Hepatocyte (in vitro differentiated cells): Measurements from ENCODE around the gene DCST1.

ENCODE experiments used
- CTCF ChIP-seq: fragments of 200-600 bp; sonication (generic); IDR thresholded peaks from 2 replicates; pipeline ENCODE4 v1.5.1; 2016; ENCODE audit warnings: antibody characterized with exemption, mild to moderate bottlenecking; ENCODE audit not compliant: poor library complexity
- EZH2 ChIP-seq: fragments of 200-600 bp; sonication (generic); IDR thresholded peaks from 2 replicates; pipeline ENCODE4 v1.6.1; 2016; ENCODE audit warnings: antibody characterized with exemption, mild to moderate bottlenecking, borderline replicate concordance
- EZH2phosphoT487 ChIP-seq: fragments of 200-600 bp; sonication (generic); IDR thresholded peaks from one replicate; pipeline ENCODE4 v1.6.1; 2018; ENCODE audit warnings: antibody characterized with exemption, mild to moderate bottlenecking, low read depth, moderate library complexity; ENCODE audit not compliant: unreplicated experiment, severe bottlenecking

- no peak for TF ChIP-seq CTCF
- no peak for TF ChIP-seq EZH2
- TF ChIP-seq EZH2phosphoT487: no peak
These were observed 35.3 kb upstream of the DCST1 start for GRCh38 chr1:154998201-154998780.
